ENCODE measurements around the gene PLB1.

GRCh38 chr2:28656937-28657615, 161.2 kb downstream of the PLB1 start:
- no peak for TF ChIP-seq CTCF (IDR thresholded peaks at IDR 0.05; ENCODE audit: low read length)
- TF ChIP-seq EZH2 (IDR thresholded peaks at IDR 0.05; ENCODE audit: borderline replicate concordance, low read length), result no peak

All from OCI-LY1 (cell line).